ENCODE results near the gene GXYLT1. TPM values are rescaled to one million over a fixed set of nuclear protein-coding genes. Genes with fewer than 3 reads are reported as not detected.

GXYLT1 gene
- total RNA-seq, 4 donors from 2014 or later: 12.6 to 17.8 (median 15.1) TPM

- TF ChIP-seq, protein P1, sequence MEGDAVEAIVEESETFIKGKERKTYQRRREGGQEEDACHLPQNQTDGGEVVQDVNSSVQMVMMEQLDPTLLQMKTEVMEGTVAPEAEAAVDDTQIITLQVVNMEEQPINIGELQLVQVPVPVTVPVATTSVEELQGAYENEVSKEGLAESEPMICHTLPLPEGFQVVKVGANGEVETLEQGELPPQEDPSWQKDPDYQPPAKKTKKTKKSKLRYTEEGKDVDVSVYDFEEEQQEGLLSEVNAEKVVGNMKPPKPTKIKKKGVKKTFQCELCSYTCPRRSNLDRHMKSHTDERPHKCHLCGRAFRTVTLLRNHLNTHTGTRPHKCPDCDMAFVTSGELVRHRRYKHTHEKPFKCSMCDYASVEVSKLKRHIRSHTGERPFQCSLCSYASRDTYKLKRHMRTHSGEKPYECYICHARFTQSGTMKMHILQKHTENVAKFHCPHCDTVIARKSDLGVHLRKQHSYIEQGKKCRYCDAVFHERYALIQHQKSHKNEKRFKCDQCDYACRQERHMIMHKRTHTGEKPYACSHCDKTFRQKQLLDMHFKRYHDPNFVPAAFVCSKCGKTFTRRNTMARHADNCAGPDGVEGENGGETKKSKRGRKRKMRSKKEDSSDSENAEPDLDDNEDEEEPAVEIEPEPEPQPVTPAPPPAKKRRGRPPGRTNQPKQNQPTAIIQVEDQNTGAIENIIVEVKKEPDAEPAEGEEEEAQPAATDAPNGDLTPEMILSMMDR (IDR thresholded peaks at IDR 0.05; ENCODE audit: low read depth): no peak
Observed at GRCh38 chr12:42070036-42070435, 74.6 kb downstream of the GXYLT1 start.

GRCh38 chr12:42059127-42059526 is 85.5 kb downstream of the GXYLT1 start:
- TF ChIP-seq, protein P1 (IDR thresholded peaks at IDR 0.05; ENCODE audit: low read depth): no peak

DNA sequence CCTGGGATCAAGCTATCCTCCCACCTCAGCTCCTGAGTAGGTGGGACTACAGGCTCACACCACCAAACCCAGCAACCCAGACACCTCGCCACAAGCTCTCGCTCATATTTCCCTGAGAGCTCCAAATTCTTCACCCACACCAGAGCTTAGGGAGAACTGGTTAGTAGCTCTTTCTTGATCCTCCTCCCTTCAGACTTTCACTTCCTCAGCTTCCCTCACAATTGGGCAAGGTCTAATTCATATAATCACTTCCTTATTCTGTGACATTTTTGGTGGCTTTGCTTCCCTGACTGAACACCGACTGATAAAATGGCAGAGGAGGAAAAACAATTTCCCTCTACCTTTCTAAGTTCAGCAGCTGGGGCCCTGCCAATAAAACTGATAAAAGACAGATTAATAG is 88.5 kb downstream of the GXYLT1 start:
- TF ChIP-seq, protein P1 (IDR thresholded peaks at IDR 0.05; ENCODE audit: low read depth): no peak

GRCh38 chr12:42053456-42053855 is 91.2 kb downstream of the GXYLT1 start:
- TF ChIP-seq, protein P1 (IDR thresholded peaks at IDR 0.05; ENCODE audit: low read depth): no peak

GRCh38 chr12:42039577-42039976 is 105.1 kb downstream of the GXYLT1 start:
- TF ChIP-seq, protein P1 (IDR thresholded peaks at IDR 0.05; ENCODE audit: low read depth): no peak

DNA sequence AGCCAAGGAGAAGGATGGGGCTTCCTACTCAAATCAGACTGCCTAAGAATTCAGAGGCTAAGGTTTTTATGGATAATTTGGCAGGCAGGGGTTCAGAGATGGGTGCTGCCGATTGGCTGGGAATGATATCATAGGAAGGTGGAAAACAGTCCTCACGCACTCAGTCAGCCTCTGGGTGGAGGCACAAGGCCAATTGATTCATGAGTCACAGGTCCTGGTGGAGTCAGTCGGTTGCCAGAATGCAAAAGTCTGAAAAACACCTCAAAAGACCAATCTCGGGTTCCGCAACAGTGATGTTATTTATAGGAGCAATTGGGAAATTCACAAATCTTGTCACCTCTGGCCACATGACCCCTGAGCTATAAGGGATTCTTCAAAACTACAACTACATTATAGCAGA is 105.5 kb downstream of the GXYLT1 start:
- TF ChIP-seq, protein P1 (IDR thresholded peaks at IDR 0.05; ENCODE audit: low read depth): no peak

DNA sequence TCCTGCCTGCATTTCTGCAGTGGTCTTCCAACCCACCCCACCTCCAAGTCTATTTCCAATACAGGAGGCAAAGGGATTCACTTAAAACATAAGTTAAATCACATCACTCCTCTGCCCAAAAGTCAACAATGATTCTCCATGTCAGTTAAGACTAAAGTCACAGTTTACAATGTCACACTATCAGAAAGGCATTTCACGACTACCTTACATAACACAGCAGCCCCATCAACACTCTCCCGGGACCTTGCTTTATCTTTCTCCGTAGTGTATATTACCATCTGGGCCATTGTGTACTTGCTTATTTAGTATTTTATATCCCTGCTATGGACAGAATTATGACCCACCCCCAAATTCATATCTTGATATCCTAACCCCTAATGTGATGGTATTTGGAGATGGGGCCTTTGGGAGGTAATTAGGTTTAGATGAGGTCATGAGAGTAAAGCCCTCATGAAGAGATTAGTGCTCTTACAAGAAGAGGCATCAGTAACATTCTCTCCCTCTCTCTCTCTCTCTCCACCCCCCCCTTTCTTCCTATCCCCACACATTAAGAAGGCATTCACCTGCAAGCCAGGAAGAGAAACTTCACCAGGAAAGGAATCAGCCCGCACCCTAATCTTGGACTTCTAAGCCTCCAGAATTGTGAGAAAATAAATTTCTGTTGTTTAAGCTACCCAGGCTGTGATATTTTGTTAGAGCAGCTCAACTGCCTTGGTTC is 112.7 kb downstream of the GXYLT1 start:
- TF ChIP-seq, protein P1 (IDR thresholded peaks at IDR 0.05; ENCODE audit: low read depth): no peak

Other genes with a start within 250 kb of the GXYLT1 start
- gene YAF2, start 93.4 kb upstream of the GXYLT1 start, total RNA-seq: 10 to 100 TPM; 30.6 to 51.6 (median 41.6) TPM
- gene ZCRB1, start 181.2 kb upstream of the GXYLT1 start, total RNA-seq: 10 to 100 TPM; 30.4 to 57.2 (median 36.0) TPM
- gene PPHLN1, start 181.3 kb upstream of the GXYLT1 start, total RNA-seq: 10 to 100 TPM; 48.0 to 63.9 (median 52.2) TPM

Measured in subcutaneous adipose tissue (tissue), 4 donors.